Mesodermal cell (in vitro differentiated cells): ENCODE data around the gene NUAK1.
"Not testable (repeated sequence)": the region's sequence is repeated elsewhere in the genome, so short reads cannot be mapped to it uniquely, and the experiment has no call there.

Source experiments
- H3K27ac ChIP-seq: 2 replicates; pipeline ENCODE4 v1.7.0; 2013; ENCODE audit warnings: mild to moderate bottlenecking, low read depth, low read length, moderate library complexity; ENCODE audit not compliant: severe bottlenecking
- H3K36me3 ChIP-seq: 2 replicates; pipeline ENCODE4 v1.7.1; 2013; ENCODE audit warnings: mild to moderate bottlenecking, low read length, moderate library complexity; ENCODE audit not compliant: control insufficient read depth, insufficient read depth
- H3K4me1 ChIP-seq: one replicate; pipeline ENCODE4 v1.7.1; 2013; ENCODE audit warnings: mild to moderate bottlenecking, low read length; ENCODE audit not compliant: insufficient read depth, control insufficient read depth, poor library complexity, severe bottlenecking
- H3K4me3 ChIP-seq: 2 replicates; pipeline ENCODE4 v1.7.0; 2013; ENCODE audit warnings: low read length, control low read depth, mild to moderate bottlenecking; ENCODE audit not compliant: insufficient read depth, poor library complexity, severe bottlenecking; ENCODE audit errors: extremely low read depth
- H3K9me3 ChIP-seq: 2 replicates; pipeline ENCODE4 v1.7.1; 2013; ENCODE audit warnings: mild to moderate bottlenecking, low read length, moderate library complexity; ENCODE audit not compliant: control insufficient read depth
- WGBS, 2 experiments: methylation state at CpG; one replicate each; pipeline ENCODE4 v1.1.5; 2013; ENCODE audit warnings: missing lambda C conversion rate in 2 of 2; ENCODE audit not compliant: insufficient coverage in 2 of 2; 5-methylcytosine and 5-hydroxymethylcytosine counted together

The NUAK1 gene

DNA sequence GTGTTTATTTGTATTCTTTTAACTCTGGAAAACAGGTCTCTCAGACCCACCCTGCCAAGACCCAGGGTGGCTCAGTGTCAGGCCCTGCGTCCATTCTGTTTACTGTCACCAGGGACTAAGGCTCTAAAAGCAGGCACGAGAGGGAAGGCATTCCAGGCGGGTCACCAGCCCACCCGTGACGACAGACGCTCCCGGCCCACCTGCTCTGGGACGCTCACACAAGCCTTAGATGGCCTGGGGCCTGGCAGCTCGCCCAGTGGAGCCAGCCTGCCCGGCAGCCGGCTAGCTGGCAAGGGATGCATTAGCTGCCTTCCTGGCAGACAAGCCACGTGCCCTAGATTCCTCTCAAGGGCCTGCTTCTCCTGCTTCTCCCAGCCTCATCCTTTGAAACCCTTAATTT lies 9.2 kb upstream of the NUAK1 start:
- 85 to 99% methylated on average over 8 to 12 of the region's 12 CpGs for whole genome bisulfite sequencing, 2 experiments
- Histone ChIP-seq H3K4me3 (no peak overlapping the region), H3K27ac (no peak overlapping the region), H3K36me3 (peaks cover 2% of the 10 kb centered on the region), H3K9me3 (no peaks in the 10 kb centered on the region), H3K4me1 (peaks cover 8% of the 10 kb centered on the region)

DNA sequence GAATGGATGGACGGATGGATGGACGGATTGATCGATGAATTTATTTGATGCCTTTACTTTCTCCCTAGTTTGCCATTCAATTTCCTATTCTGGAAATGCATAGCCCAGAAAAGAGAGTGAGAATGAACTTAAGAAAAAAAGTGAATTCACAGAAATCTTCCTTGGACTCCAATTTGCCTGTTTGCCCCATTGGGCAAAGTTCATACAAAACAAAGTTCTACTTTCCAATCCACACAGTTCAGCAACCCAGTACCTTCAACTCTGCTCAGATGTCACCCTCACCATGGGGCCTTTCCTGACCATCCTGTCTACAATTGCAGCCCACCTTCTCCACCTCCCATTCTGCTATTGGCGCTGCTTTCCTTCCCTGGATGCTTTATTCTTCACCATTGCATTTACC lies 8.2 kb upstream of the NUAK1 start:
- peaks cover 18% of the 10 kb centered on the region for H3K4me1 ChIP-seq
- no peaks in the 10 kb centered on the region for H3K9me3 ChIP-seq
- 100% methylated on average over 2 of the region's 4 CpGs; no CpG with 5 or more reads in 1 of the 2 experiments for WGBS, 2 experiments
- H3K4me3 ChIP-seq, result no peak overlapping the region
- no peak overlapping the region for H3K27ac ChIP-seq
- peaks cover 2% of the 10 kb centered on the region for H3K36me3 ChIP-seq

DNA sequence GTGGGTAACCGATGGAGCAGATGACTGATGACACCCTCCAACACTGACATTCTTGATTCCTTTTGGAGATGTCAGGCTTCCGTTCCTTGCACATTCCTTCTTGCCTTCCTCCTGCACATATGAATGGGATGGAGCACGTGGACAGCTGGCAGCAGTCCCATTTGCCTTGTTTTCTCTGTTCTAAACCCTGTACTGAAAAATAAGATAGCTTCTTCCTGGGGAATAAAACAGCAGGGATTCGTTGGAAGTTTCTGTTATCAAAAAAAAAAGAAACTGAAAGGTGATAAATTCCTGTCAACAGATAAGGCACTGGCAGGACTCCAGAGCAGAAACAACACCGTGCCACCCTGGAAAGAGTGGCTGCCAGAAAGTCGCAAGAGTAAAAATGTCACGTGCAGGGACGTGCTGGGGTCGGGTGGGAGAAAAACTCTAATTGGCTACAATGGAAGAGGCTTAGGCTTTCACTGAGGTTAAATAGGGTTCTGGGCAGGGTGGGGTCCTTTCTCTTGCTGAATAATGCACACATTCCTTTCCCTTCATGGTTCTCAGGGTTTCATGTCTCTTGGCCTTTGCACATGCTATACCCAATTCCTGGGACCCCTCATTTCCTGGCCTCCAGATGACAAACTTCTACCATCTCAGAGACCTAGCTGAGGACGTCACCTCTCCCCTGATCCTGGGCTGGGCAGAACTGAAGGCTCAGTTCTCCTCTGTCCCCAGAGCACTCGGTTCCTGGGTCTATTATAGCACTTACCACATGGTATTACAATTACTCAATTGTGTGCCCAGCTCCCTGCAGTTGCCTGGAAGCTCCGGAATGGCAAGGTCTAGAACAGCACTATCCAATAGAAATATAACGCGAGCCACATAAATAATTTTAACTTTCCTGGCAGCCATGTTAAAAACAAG lies 7.0 kb upstream of the NUAK1 start:
- Histone ChIP-seq H3K4me3 (no peak overlapping the region), H3K9me3 (no peaks in the 10 kb centered on the region), H3K4me1 (peaks cover 30% of the 10 kb centered on the region), H3K36me3 (peaks cover 6% of the 10 kb centered on the region), H3K27ac (no peak overlapping the region)
- 72 to 78% methylated on average over 8 to 12 of the region's 14 CpGs for WGBS, 2 experiments

DNA sequence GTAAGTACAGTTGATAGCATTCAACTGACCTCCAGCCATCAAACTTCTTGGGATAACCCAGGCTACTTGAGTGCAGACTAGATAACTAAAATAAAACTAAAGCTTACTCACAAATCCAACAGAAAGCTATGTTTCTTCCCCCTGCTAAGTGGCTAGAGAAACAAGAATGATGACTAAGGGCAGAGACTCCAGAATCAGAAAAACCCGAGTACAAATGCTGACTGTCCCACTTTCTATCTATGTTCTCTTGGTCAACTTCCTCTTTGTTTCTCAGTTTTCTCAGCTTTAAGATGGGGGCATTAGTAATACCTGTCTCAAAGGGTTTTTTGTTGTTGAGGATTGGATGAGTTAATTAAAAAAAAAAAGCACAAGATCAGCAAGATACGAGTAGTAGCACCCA lies 6.1 kb upstream of the NUAK1 start:
- Histone ChIP-seq H3K27ac (no peak overlapping the region), H3K4me1 (peaks cover 32% of the 10 kb centered on the region), H3K9me3 (no peaks in the 10 kb centered on the region), H3K4me3 (no peak overlapping the region), H3K36me3 (peaks cover 6% of the 10 kb centered on the region)
- WGBS, 2 experiments, result 100% methylated on average over 1 of the region's 2 CpGs; no CpG with 5 or more reads in 1 of the 2 experiments

DNA sequence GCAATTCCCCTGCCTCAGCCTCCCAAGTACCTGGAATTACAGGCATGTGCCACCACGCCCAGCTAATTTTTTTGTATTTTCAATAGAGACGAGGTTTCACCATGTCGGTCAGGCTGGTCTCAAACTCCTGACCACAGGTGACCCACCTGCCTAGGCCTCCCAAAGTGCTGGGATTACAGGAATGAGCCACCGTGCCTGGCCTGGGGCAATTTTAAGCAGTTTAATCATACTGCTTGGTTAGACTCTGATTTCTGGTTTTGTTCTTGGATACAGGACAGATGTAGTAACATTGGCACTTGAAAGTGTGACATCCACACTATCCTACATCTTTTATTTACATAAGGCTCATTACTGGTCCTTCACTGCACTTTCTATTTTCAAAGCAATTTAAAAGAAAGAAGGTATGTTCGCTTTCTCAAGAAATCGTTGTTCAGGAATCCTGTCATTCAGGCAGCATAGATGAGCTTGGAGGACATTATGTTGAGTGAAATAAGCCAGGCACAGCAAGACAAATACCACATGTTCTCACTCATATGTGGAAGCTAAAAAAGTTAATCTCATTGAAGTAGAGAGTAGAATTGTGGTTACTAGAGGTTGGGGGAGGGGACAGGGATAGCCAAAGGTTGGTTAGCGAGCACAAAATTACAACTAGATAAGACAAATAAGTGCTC lies 4.0 kb upstream of the NUAK1 start:
- 80 to 82% methylated on average over 3 to 6 of the region's 7 CpGs for WGBS, 2 experiments
- Histone ChIP-seq H3K36me3 (peaks cover 6% of the 10 kb centered on the region), H3K27ac (no peak overlapping the region), H3K4me3 (no peak overlapping the region), H3K4me1 (peaks cover 32% of the 10 kb centered on the region), H3K9me3 (no peaks in the 10 kb centered on the region)

DNA sequence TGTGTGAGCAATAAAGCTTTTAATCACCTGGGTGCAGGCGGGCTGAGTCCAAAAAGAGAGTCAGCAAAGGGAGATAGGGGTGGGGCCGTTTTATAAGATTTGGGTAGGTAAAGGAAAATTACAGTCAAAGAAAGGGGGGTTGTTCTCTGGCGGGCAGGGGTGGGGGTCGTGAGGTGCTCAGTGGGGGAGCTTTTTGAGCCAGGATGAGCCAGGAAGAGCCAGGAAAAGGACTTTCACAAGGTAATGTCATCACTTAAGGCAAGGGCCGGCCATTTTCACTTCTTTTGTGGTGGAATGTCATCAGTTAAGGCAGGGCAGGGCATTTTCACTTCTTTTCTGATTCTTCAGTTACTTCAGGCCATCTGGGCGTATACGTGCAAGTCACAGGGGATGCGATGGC lies 3.2 kb upstream of the NUAK1 start:
- not testable (repeated sequence) for H3K27ac ChIP-seq, H3K9me3 ChIP-seq, H3K36me3 ChIP-seq, H3K4me3 ChIP-seq
- H3K4me1 ChIP-seq, result peaks cover 32% of the 10 kb centered on the region
- WGBS, 2 experiments, result 51 to 64% methylated on average over 3 to 5 of the region's 8 CpGs

DNA sequence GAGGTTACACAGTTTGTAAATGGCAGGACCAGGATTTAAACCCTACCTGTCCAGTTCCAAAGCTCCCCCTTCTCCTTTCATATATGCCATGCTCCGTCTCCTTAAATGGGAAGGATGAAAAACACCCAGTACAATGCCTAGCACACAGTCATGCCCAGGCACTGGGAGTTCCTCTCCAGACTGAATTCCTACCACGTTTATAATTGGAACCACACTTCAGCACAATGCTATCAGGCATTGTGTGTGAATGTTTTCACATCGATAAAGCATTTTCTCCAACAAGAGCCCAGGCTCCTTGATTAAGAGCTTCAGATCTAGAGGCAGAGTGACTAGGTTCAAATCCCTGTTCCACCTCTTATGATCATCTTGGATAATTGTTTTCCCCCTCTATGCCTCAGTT lies 2.7 kb upstream of the NUAK1 start:
- 80 to 90% methylated on average over 2 to 3 of the region's 3 CpGs for WGBS, 2 experiments
- no peak overlapping the region for H3K4me3 ChIP-seq
- no peaks in the 10 kb centered on the region for H3K9me3 ChIP-seq
- no peak overlapping the region for H3K27ac ChIP-seq
- peaks cover 32% of the 10 kb centered on the region for H3K4me1 ChIP-seq
- peaks cover 6% of the 10 kb centered on the region for H3K36me3 ChIP-seq

DNA sequence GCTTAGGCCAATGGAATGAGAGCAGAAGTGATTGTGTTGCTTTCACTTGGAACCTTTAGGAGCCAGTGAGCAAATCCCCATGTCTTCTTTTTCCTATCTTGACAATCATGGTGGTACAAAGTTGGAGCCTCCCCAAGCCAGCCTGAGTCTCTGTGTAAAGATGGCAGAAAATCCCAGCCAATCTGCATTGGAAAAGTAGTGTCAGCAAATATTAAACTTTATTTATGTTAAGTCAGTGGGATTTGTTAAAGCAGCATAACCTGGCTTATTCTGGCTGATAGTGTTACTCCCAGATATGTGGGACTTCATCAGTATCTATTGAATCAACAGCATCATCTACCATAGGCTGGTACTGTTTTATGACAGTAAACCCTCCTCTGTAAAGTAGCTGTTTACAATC lies 2.2 kb upstream of the NUAK1 start:
- no peaks in the 10 kb centered on the region for H3K9me3 ChIP-seq
- peaks cover 31% of the 10 kb centered on the region for H3K4me1 ChIP-seq
- peaks cover 6% of the 10 kb centered on the region for H3K36me3 ChIP-seq
- H3K27ac ChIP-seq, result no peak overlapping the region
- H3K4me3 ChIP-seq, result peak overlapping the region; percentile 89

DNA sequence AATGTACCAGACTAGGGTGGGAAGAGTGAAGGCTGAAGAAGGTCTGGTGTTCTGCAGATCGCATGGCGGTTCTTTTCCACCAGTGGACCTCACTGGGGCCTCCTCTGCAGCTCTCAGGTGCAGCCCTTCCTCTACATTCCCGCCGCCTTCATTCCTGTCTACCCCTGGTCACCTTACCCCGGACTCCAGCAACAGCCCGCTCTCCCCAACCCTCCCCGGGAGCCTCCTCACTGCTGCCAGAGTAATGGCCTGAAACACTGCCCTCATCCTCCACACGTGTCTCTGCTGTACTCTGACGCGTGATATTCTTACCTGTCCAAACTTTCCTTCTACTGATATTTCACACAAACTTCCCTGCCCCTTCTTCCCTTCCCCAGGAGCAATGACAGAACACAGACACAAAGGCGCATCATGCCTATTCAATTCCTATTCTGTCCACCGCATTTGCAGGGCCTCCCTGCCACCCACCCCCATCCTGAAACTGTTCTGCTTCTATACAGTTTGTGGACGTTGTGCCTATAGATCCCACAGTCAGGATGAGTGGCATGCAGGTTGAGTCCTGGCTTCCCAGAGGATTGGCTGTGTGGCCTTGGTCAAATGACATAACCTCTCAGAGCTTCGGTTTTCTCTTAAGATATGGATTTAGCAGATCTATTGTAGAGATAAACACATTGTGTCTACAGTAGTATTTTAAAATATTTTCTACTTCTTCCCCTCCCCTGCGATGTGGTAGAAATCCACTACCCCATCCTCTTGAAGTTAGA lies 1.7 kb upstream of the NUAK1 start:
- Histone ChIP-seq H3K4me1 (peaks cover 31% of the 10 kb centered on the region), H3K36me3 (peaks cover 8% of the 10 kb centered on the region), H3K9me3 (no peaks in the 10 kb centered on the region), H3K4me3 (peak overlapping the region; percentile 89), H3K27ac (peak overlapping the region; percentile 98)
- WGBS, 2 experiments, result 10 to 28% methylated on average over 12 to 13 of the region's 15 CpGs

DNA sequence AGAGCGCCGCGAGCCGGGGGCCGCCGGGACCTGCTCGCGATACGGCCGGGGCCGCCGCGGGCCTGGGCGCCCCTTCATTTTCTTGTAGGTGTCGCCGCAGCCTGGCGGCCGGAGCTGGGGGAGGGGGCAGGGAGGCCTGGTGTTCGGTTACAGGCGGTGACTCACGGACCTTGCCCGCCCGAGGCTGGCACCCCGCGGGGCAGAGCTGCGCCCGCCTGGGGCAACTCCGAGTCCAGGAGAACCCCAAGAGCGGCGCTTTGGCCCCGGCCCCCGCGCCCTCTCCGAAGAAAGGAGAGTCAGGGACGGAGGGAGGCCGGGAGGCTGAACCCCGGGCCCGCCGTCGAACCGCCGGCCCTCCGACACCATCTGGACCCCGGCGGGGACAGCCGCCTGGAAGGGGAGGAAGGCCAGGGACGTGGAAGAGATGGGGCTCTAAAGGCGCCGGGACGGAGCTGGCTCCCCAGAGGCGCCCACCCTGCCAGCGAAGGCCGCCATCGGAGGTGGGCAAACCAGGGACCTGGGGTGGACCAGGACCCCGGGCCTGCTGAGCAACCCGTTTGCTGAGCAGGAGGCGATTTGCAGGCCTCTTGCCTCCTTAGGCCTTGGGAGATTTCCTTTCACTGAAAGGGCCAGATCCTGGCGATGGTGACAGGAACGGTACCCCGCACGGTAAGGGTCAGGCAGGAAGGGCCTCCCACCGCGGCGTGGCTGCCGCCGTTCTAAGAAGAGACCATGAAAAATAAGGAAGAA lies 843 bp upstream of the NUAK1 start:
- Histone ChIP-seq H3K4me3 (peak overlapping the region; percentile 89), H3K36me3 (peaks cover 14% of the 10 kb centered on the region), H3K9me3 (no peaks in the 10 kb centered on the region), H3K27ac (peak overlapping the region; percentile 98), H3K4me1 (peaks cover 37% of the 10 kb centered on the region)
- 0% methylated on average over 44 to 56 of the region's 66 CpGs for WGBS, 2 experiments
